Thyroid gland (tissue), 4 donors: ENCODE measurements around the gene SPDEF.

Source experiments
- POLR2A ChIP-seq, 2 donors: fragments of 450-650 bp; IDR thresholded peaks; one replicate each; pipeline ENCODE4 v1.6.1; 2017; ENCODE audit warnings: antibody characterized with exemption in 2 of 2, mild to moderate bottlenecking in 2 of 2, moderate library complexity in 1 of 2
- TF ChIP-seq, protein P1 (sequence below), 6 experiments: fragments of 200-600 bp in 3 of 6; fragments of 450-650 bp in 3 of 6; sonication (generic) in 3 of 6; IDR thresholded peaks; one replicate each; pipeline ENCODE4 v1.5.1; 2016 to 2019; ENCODE audit warnings: antibody characterized with exemption in 6 of 6, mild to moderate bottlenecking in 2 of 6, inconsistent platforms in 1 of 6, moderate library complexity in 1 of 6

DNA sequence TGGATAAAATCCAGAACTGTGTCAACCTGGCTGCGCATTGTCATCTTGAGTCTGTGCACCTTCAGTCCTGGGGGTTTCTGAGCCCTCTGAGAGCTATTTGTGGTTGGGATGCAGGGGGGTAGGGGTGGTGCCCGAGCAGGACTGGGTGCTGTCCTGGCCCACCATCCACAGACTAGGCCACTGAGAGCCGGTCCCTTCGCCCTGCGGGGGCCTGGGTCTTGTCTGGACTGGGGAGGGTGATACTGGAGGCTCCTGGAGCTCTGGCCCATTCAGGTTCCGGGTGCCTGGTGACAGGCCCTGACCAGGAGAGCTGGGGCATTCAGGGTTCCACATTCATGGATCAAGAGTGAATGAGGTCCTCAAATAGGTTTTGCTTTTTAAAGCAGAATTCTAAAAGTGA is 20.9 kb downstream of the SPDEF start:
- TF ChIP-seq, protein P1, sequence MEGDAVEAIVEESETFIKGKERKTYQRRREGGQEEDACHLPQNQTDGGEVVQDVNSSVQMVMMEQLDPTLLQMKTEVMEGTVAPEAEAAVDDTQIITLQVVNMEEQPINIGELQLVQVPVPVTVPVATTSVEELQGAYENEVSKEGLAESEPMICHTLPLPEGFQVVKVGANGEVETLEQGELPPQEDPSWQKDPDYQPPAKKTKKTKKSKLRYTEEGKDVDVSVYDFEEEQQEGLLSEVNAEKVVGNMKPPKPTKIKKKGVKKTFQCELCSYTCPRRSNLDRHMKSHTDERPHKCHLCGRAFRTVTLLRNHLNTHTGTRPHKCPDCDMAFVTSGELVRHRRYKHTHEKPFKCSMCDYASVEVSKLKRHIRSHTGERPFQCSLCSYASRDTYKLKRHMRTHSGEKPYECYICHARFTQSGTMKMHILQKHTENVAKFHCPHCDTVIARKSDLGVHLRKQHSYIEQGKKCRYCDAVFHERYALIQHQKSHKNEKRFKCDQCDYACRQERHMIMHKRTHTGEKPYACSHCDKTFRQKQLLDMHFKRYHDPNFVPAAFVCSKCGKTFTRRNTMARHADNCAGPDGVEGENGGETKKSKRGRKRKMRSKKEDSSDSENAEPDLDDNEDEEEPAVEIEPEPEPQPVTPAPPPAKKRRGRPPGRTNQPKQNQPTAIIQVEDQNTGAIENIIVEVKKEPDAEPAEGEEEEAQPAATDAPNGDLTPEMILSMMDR (IDR thresholded peaks at IDR 0.05) = no peak
- no peak for TF ChIP-seq POLR2A (IDR thresholded peaks at IDR 0.05)
